HCT116 (cell line): ENCODE results near the gene KLHL10. TPM values are rescaled to one million over a fixed set of nuclear protein-coding genes. Genes with fewer than 3 reads are reported as not detected.

ENCODE experiments used
- EGR1 ChIP-seq: IDR thresholded peaks from 2 replicates; pipeline ENCODE4 v1.6.1; 2012; ENCODE audit warnings: low read depth
- EZH2 ChIP-seq: fragments of 200-600 bp; sonication (generic); IDR thresholded peaks from 2 replicates; pipeline ENCODE4 v1.6.1; 2017; ENCODE audit warnings: antibody characterized with exemption, mixed run types
- EZH2phosphoT487 ChIP-seq: fragments of 200-600 bp; IDR thresholded peaks from 2 replicates; pipeline ENCODE4 v1.6.1; 2018; ENCODE audit warnings: antibody characterized with exemption, borderline replicate concordance
- FOSL1 ChIP-seq: IDR thresholded peaks from 2 replicates; pipeline ENCODE4 v1.6.1; 2012; ENCODE audit warnings: low read depth
- POLR2AphosphoS5 ChIP-seq: IDR thresholded peaks from 2 replicates; pipeline ENCODE4 v1.6.1; 2011; ENCODE audit warnings: mild to moderate bottlenecking, low read depth, low read length, moderate library complexity
- RAD21 ChIP-seq: IDR thresholded peaks from 2 replicates; pipeline ENCODE4 v1.6.1; 2012; ENCODE audit warnings: low read depth, mild to moderate bottlenecking
- SIN3A ChIP-seq: IDR thresholded peaks from 2 replicates; pipeline ENCODE4 v1.6.1; 2012; ENCODE audit warnings: low read depth
- SP1 ChIP-seq: IDR thresholded peaks from 2 replicates; pipeline ENCODE4 v1.6.1; 2012; ENCODE audit warnings: low read depth
- total RNA-seq: library from RNA; stranded (reverse); gene quantifications from one replicate; pipeline ENCODE4 v1.2.1, GENCODE V29; 2021; ENCODE audit not compliant: unreplicated experiment
- TF ChIP-seq, protein P1 (sequence below), 3 experiments: fragments of 200-600 bp in 1 of 3; sonication (generic) in 1 of 3; IDR thresholded peaks in 2 of 3; conservative IDR thresholded peaks in 1 of 3; 2 replicates each; pipeline ENCODE4 v1.5.1; 2012 to 2017; ENCODE audit warnings: low read depth in 2 of 3, low read length in 2 of 3, antibody characterized with exemption in 1 of 3, borderline replicate concordance in 1 of 3, control low read depth in 1 of 3, mild to moderate bottlenecking in 1 of 3, mixed read lengths in 1 of 3, mixed run types in 1 of 3, moderate library complexity in 1 of 3; ENCODE audit not compliant: insufficient read depth in 1 of 3
- TF ChIP-seq, protein P2 (sequence below): IDR thresholded peaks from 2 replicates; pipeline ENCODE4 v1.6.1; 2011; ENCODE audit warnings: mild to moderate bottlenecking, low read length, moderate library complexity; ENCODE audit not compliant: insufficient replicate concordance; ENCODE audit errors: extremely low read depth

The KLHL10 gene
- total RNA-seq, 1 experiment from 2014 or later = not detected

- TF ChIP-seq, protein P1, sequence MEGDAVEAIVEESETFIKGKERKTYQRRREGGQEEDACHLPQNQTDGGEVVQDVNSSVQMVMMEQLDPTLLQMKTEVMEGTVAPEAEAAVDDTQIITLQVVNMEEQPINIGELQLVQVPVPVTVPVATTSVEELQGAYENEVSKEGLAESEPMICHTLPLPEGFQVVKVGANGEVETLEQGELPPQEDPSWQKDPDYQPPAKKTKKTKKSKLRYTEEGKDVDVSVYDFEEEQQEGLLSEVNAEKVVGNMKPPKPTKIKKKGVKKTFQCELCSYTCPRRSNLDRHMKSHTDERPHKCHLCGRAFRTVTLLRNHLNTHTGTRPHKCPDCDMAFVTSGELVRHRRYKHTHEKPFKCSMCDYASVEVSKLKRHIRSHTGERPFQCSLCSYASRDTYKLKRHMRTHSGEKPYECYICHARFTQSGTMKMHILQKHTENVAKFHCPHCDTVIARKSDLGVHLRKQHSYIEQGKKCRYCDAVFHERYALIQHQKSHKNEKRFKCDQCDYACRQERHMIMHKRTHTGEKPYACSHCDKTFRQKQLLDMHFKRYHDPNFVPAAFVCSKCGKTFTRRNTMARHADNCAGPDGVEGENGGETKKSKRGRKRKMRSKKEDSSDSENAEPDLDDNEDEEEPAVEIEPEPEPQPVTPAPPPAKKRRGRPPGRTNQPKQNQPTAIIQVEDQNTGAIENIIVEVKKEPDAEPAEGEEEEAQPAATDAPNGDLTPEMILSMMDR (IDR thresholded peaks at IDR 0.05 in 2 of 3, conservative IDR thresholded peaks at IDR 0.05 in 1 of 3; ENCODE audit: borderline replicate concordance in 1 of 3, insufficient read depth in 1 of 3, low read depth in 2 of 3, low read length in 2 of 3) = no peak
- TF ChIP-seq, protein P2, sequence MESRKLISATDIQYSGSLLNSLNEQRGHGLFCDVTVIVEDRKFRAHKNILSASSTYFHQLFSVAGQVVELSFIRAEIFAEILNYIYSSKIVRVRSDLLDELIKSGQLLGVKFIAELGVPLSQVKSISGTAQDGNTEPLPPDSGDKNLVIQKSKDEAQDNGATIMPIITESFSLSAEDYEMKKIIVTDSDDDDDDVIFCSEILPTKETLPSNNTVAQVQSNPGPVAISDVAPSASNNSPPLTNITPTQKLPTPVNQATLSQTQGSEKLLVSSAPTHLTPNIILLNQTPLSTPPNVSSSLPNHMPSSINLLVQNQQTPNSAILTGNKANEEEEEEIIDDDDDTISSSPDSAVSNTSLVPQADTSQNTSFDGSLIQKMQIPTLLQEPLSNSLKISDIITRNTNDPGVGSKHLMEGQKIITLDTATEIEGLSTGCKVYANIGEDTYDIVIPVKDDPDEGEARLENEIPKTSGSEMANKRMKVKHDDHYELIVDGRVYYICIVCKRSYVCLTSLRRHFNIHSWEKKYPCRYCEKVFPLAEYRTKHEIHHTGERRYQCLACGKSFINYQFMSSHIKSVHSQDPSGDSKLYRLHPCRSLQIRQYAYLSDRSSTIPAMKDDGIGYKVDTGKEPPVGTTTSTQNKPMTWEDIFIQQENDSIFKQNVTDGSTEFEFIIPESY = no peak
- TF ChIP-seq EZH2 (no peak), EGR1 (peak; percentile 58), FOSL1 (no peak), SP1 (no peak), POLR2AphosphoS5 (peak; percentile 97), RAD21 (no peak), SIN3A (peak; percentile 78), EZH2phosphoT487 (no peak)
Observed at GRCh38 chr17:41864836-41865595, 27.4 kb downstream of the KLHL10 start, which contains the start of gene KLHL11 (continued).
